ENCODE data around the gene RNF19B.

DNA sequence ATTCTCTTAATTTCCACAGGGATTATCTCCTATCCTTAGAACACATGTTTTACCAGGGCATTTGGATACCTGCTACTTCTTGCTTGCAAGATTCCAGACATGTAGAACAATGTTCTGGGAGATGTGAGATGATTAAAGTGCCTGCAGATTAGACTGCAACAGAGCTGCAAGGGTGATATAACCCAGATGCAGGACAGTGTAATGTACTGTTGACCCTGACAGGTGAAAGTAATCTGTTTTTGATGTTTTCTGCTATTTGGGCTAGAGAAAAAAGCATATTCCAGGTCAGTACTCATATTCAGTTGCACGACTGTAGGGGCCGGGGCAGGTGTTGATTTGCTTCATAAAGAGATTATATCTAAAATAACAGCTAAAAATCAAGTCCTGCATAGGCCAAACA, 36.3 kb downstream of the RNF19B start:
- no peak for TF ChIP-seq YY1 (IDR thresholded peaks at IDR 0.05; ENCODE audit: extremely low read depth, insufficient replicate concordance, low read depth, low read length)
- TF ChIP-seq, protein P1, sequence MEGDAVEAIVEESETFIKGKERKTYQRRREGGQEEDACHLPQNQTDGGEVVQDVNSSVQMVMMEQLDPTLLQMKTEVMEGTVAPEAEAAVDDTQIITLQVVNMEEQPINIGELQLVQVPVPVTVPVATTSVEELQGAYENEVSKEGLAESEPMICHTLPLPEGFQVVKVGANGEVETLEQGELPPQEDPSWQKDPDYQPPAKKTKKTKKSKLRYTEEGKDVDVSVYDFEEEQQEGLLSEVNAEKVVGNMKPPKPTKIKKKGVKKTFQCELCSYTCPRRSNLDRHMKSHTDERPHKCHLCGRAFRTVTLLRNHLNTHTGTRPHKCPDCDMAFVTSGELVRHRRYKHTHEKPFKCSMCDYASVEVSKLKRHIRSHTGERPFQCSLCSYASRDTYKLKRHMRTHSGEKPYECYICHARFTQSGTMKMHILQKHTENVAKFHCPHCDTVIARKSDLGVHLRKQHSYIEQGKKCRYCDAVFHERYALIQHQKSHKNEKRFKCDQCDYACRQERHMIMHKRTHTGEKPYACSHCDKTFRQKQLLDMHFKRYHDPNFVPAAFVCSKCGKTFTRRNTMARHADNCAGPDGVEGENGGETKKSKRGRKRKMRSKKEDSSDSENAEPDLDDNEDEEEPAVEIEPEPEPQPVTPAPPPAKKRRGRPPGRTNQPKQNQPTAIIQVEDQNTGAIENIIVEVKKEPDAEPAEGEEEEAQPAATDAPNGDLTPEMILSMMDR (IDR thresholded peaks at IDR 0.05 in 2 of 3, conservative IDR thresholded peaks at IDR 0.05 in 1 of 3; ENCODE audit: borderline replicate concordance in 1 of 3, insufficient read depth in 1 of 3, low read depth in 2 of 3, low read length in 2 of 3): no peak

All from HCT116 (cell line).